Measurements from ENCODE around the gene C6orf136.

- TF ChIP-seq, protein P1, sequence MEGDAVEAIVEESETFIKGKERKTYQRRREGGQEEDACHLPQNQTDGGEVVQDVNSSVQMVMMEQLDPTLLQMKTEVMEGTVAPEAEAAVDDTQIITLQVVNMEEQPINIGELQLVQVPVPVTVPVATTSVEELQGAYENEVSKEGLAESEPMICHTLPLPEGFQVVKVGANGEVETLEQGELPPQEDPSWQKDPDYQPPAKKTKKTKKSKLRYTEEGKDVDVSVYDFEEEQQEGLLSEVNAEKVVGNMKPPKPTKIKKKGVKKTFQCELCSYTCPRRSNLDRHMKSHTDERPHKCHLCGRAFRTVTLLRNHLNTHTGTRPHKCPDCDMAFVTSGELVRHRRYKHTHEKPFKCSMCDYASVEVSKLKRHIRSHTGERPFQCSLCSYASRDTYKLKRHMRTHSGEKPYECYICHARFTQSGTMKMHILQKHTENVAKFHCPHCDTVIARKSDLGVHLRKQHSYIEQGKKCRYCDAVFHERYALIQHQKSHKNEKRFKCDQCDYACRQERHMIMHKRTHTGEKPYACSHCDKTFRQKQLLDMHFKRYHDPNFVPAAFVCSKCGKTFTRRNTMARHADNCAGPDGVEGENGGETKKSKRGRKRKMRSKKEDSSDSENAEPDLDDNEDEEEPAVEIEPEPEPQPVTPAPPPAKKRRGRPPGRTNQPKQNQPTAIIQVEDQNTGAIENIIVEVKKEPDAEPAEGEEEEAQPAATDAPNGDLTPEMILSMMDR (IDR thresholded peaks at IDR 0.05 in 4 of 5, conservative IDR thresholded peaks at IDR 0.05 in 1 of 5), result no peak
- no peak for TF ChIP-seq POLR2A (IDR thresholded peaks at IDR 0.05)
Measured at GRCh38 chr6:30601436-30601814, 45.5 kb upstream of the C6orf136 start.

All from gastrocnemius medialis (tissue), 4 donors.